Measurements from ENCODE around the gene METTL13. TPM values are rescaled to one million over a fixed set of nuclear protein-coding genes. Genes with fewer than 3 reads are reported as not detected.

The METTL13 gene
- total RNA-seq, 4 donors from 2014 or later: 6.7 to 23.0 (median 12.3) TPM

DNA sequence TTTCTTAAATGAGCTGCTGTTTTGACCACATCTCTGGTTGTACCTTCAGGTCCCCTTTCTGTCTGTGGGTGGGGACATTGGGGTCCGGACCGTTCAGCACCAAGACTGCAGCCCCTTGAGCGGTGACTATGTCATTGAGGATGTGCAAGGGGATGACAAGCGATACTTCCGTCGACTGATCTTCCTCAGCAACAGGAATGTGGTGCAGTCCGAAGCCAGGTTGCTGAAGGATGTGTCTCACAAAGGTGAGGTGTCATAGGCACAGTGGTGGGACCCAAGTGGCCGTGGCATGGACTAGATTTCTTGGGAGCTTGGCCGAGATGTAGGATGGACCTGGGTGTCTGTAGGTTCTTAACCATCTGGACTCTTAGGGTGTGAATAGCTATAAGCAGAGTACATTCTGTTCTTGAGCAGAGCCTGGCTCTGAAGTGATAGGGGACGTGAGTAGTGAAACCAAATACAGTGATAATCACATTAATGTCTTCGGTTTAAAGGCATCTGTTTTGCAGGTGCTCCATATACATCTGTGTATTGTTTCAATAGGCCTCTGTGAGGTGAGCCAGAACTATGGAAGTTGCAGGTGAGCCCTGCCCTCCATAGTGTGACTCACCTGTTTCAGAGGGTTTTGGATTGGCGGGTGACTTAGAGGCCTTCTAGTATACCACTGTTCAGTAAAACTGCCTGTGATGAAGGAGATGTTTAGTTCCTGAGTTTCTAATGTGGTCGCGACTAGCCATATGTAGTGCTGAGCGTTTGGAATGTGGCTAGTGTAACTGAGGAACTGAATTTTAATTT lies 6.4 kb downstream of the METTL13 start:
- no peaks in the 10 kb centered on the region for H3K36me3 ChIP-seq
- intact Hi-C loops (cut with DNase I; ENCODE audit: low total_unique reads): no loop called here
- no peaks in the 10 kb centered on the region for H3K4me1 ChIP-seq
- no peak overlapping the region for H3K4me3 ChIP-seq
- H3K27ac ChIP-seq: no peak overlapping the region
- no peak for DNase-seq
- TF ChIP-seq, protein P1, sequence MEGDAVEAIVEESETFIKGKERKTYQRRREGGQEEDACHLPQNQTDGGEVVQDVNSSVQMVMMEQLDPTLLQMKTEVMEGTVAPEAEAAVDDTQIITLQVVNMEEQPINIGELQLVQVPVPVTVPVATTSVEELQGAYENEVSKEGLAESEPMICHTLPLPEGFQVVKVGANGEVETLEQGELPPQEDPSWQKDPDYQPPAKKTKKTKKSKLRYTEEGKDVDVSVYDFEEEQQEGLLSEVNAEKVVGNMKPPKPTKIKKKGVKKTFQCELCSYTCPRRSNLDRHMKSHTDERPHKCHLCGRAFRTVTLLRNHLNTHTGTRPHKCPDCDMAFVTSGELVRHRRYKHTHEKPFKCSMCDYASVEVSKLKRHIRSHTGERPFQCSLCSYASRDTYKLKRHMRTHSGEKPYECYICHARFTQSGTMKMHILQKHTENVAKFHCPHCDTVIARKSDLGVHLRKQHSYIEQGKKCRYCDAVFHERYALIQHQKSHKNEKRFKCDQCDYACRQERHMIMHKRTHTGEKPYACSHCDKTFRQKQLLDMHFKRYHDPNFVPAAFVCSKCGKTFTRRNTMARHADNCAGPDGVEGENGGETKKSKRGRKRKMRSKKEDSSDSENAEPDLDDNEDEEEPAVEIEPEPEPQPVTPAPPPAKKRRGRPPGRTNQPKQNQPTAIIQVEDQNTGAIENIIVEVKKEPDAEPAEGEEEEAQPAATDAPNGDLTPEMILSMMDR (IDR thresholded peaks at IDR 0.05): no peak
- no peak for TF ChIP-seq POLR2A (IDR thresholded peaks at IDR 0.05)
- no peaks in the 10 kb centered on the region for H3K27me3 ChIP-seq
- H3K9me3 ChIP-seq: no peaks in the 10 kb centered on the region

DNA sequence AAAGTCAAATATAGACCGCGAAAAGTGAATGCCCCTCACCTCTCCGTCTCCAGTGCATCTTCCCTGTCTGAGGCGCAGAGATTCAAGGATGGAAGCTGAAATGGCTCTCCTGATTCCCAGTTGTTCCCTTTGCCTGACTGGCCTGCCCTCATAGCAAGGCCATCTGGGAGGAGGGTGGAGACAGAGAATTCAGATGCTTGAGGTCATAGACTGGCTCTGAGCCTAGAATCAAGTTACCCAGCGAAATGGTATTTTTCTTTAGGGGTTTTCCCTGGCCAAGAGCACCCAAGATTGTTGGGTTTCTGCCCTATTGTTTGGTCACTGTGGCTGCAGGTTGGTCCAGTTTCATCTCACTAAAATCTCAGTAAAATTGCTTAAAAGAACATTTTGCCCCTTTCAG lies 7.2 kb downstream of the METTL13 start:
- no peaks in the 10 kb centered on the region for H3K9me3 ChIP-seq
- no peaks in the 10 kb centered on the region for H3K4me1 ChIP-seq
- no peak for DNase-seq
- intact Hi-C loops (cut with DNase I; ENCODE audit: low total_unique reads): no loop called here
- TF ChIP-seq POLR2A (IDR thresholded peaks at IDR 0.05): no peak
- TF ChIP-seq, protein P1 (IDR thresholded peaks at IDR 0.05): no peak
- H3K27ac ChIP-seq: no peak overlapping the region
- H3K4me3 ChIP-seq: no peak overlapping the region
- no peaks in the 10 kb centered on the region for H3K27me3 ChIP-seq
- no peaks in the 10 kb centered on the region for H3K36me3 ChIP-seq

DNA sequence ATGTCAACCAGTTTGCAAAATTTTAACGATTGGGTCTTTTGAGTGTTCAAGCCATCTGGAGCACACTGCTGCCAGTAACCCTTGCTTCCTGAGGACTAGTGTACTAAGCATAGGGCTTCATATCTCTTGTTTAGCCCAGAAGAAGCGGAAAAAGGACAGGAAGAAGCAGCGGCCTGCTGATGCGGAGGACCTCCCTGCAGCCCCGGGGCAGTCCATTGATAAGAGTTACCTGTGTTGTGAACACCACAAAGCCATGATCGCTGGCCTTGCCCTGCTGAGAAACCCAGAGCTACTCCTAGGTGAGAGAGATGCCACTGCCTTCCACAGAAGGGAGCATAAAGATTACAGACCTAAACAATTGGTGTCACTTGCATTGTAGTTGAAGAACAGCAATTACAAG lies 8.9 kb downstream of the METTL13 start:
- no peaks in the 10 kb centered on the region for H3K27me3 ChIP-seq
- H3K9me3 ChIP-seq: no peaks in the 10 kb centered on the region
- H3K4me1 ChIP-seq: no peaks in the 10 kb centered on the region
- no peaks in the 10 kb centered on the region for H3K36me3 ChIP-seq
- DNase-seq: no peak
- TF ChIP-seq, protein P1 (IDR thresholded peaks at IDR 0.05): no peak
- no peak for TF ChIP-seq POLR2A (IDR thresholded peaks at IDR 0.05)
- intact Hi-C loops (cut with DNase I; ENCODE audit: low total_unique reads): no loop called here
- no peak overlapping the region for H3K27ac ChIP-seq
- no peak overlapping the region for H3K4me3 ChIP-seq

DNA sequence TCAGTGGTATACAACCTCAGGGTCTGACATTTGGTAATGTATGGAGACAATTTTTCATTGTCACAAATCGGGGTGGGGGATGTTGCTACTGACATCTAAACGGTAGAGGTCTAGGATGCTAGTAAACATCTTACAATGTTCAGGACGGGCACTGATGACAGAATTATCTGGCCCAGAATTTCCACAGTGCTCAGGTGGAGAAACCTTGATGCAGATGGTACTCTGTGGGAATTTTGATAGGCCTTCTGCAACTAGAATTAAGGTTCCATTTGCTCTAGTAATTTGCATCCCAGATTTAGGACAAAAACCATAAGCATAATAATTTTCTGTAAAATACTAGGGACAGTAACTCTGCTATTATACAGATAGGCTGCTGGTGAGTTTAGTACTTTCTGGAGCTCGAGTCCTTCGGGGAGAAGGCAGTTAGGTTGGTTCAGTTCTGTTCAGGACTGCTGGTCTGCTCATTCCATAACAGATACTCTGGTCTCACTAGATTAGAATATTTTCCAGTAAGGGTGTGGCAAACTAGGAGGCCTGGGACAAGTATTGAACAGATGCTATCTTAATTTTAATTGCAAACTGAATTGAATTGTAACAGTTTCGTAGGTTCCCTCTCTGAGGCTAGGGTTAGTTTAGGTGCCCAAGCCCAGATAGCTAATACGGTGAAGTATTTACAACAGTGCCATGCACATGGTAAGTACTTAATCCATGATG lies 11.4 kb downstream of the METTL13 start:
- no peak for TF ChIP-seq POLR2A (IDR thresholded peaks at IDR 0.05)
- H3K4me1 ChIP-seq: no peaks in the 10 kb centered on the region
- H3K4me3 ChIP-seq: no peak overlapping the region
- intact Hi-C loops (cut with DNase I; ENCODE audit: low total_unique reads): no loop called here
- no peaks in the 10 kb centered on the region for H3K9me3 ChIP-seq
- H3K27me3 ChIP-seq: no peaks in the 10 kb centered on the region
- DNase-seq: no peak
- H3K27ac ChIP-seq: no peak overlapping the region
- H3K36me3 ChIP-seq: no peaks in the 10 kb centered on the region

DNA sequence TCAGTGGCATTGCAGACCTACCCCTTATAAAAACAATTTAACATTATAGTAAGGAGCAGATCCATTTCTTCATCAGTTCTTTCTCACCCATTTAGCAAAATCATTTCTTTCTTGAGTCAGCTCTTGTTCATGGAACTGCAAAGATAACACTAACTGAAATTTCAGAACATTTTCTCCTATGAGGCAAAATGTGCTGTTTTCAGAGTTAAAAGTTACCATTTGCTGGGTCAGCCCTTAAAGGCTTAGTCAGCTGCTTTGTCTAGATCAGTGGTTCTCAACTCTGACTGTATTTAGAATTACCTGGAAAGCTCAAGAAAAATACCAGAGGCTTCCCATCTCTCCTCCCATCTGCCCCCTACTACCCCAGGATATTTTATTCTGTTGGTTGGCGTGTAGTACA lies 12.2 kb downstream of the METTL13 start:
- intact Hi-C loops (cut with DNase I; ENCODE audit: low total_unique reads): no loop called here

More for the DNA sequence above, 12.2 kb downstream of the METTL13 start:
- no peak for TF ChIP-seq POLR2A (IDR thresholded peaks at IDR 0.05)
- TF ChIP-seq, protein P1 (IDR thresholded peaks at IDR 0.05): no peak
- Histone ChIP-seq H3K27me3 (no peaks in the 10 kb centered on the region), H3K4me1 (no peaks in the 10 kb centered on the region), H3K27ac (no peak overlapping the region), H3K9me3 (no peaks in the 10 kb centered on the region), H3K36me3 (no peaks in the 10 kb centered on the region), H3K4me3 (no peak overlapping the region)
- no peak for DNase-seq
